GM12872 (cell line): ENCODE data around the gene DYNLT2.

Source experiments
- CTCF ChIP-seq: IDR thresholded peaks from 3 replicates; pipeline ENCODE4 v1.5.1; 2011; ENCODE audit warnings: low read depth, mild to moderate bottlenecking, low read length, moderate library complexity; ENCODE audit not compliant: insufficient read depth

The DYNLT2 gene

GRCh38 chr6:169788809-169789145 lies 37.4 kb upstream of the DYNLT2 start:
- no peak for TF ChIP-seq CTCF

- TF ChIP-seq CTCF = no peak
These were observed 36.4 kb upstream of the DYNLT2 start for GRCh38 chr6:169787797-169788196.

GRCh38 chr6:169786349-169786748 lies 35.0 kb upstream of the DYNLT2 start:
- no peak for TF ChIP-seq CTCF

GRCh38 chr6:169785566-169785965 lies 34.2 kb upstream of the DYNLT2 start:
- no peak for TF ChIP-seq CTCF

GRCh38 chr6:169784821-169785340 lies 33.5 kb upstream of the DYNLT2 start:
- no peak for TF ChIP-seq CTCF

- no peak for TF ChIP-seq CTCF
These were observed 32.8 kb upstream of the DYNLT2 start for GRCh38 chr6:169783971-169784820.

GRCh38 chr6:169783401-169783800 lies 32.0 kb upstream of the DYNLT2 start:
- TF ChIP-seq CTCF = no peak
